GM19324 (cell line): ENCODE results near the gene PRR20D.
"Not testable (repeated sequence)": the region's sequence is repeated elsewhere in the genome, so short reads cannot be mapped to it uniquely, and the experiment has no call there.

ENCODE experiments used
- ATAC-seq: cut with Tn5 transposase; IDR thresholded peaks from one replicate; pipeline ENCODE4 v1.9.1; 2021; ENCODE audit warnings: mild to moderate bottlenecking, moderate library complexity; ENCODE audit not compliant: unreplicated experiment, low FRiP score

The PRR20D gene

DNA sequence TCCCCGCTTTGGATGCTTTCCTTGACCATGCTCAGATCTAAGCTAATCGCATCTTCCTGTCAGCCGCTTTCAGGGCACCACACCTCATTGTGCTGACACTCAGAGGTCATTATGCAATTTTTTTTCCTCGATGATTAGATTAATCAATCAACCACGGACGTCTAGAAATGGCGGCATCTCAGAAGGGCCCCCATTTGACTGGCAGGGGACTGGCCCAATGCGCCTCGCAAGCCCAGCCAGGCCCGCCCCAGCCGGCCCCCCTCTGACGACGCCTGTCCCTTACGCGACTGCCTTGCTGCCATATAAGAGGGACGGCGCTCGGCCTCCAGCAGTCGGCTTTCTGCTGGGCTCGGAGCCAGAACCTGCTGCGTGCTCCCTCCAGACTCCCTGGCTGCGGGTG lies at the start of gene PRR20D:
PRR20D (plus strand) TSS at position 301 of the 400 bp plus-strand sequence. CDS start 387 bp downstream, outside the sequence.
- ATAC-seq, result not testable (repeated sequence)

DNA sequence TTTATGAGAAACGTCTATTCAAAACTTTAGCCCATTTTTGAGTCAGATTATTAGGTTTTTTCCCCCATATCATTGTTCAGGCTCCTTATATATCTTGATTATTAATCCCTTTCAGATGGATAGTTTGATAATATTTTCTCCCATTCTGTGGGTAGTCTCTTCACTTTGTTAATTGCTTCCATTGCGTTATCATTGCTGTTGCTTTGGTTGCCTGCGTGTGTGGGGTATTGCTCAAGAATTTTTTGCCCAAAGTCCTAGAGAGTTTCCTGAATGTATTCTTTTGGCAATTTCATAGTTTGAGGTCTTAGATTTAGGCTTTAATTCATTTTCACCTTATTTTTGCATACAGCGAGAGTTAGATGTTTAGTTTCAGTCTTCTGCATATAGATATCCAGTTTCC lies 45.5 kb upstream of the PRR20D start:
- no peak for ATAC-seq

DNA sequence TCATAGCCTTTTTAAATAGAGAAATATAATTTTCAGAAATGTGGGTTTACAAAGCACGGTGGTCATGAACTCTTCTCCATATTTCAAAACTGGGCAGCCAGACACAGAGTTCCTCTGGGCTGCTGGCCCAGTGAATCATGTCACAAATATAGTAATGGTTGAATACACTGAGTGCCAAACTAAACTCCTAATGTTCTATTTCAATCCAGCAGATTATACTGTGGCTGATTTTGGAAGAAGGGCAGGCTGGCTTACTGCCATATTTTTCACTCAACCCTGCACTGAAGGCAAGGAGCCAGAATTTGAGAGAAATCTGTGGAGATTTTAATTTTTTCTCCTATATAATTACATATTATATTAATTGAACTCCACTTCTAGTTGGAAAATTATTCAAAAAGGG lies 36.8 kb upstream of the PRR20D start:
- no peak for ATAC-seq

DNA sequence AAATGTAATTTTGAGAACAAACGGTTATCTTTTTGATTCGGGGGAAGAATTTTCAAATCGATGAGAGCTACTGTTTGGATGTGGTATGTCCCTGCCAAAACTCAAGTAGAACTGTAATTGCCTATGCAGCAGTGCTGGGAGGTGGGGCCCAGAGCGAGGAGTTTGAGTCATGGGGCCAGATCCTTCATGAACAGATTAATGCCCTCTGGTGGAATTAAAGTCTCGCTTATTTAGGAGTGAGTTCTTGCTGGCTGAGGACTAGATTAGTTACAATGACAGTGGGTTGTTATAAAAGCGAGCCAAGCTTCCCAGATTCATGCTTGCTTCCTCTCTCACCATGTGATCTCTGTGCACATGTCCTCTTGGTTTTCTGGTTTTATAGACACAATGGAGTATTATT lies 31.5 kb upstream of the PRR20D start:
- ATAC-seq, result no peak

DNA sequence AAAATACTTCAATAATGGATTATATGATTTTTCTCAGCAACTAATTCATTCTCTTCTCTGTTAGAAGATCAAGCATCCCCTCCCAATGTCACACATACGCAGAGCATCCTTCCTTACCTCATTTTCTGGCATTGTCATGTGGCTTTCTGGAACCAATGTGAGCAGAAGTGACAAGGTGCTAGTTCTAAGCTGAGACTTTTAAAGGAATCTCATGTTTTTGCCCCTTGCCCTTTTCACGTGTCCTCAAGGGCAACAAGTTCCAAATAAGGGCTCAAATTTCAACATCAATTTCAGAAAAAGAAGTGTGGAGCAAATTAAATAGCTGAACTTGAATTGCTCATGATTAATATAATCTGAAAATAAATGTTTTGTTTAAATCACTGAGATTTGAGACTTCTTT lies 24.3 kb upstream of the PRR20D start:
- no peak for ATAC-seq

DNA sequence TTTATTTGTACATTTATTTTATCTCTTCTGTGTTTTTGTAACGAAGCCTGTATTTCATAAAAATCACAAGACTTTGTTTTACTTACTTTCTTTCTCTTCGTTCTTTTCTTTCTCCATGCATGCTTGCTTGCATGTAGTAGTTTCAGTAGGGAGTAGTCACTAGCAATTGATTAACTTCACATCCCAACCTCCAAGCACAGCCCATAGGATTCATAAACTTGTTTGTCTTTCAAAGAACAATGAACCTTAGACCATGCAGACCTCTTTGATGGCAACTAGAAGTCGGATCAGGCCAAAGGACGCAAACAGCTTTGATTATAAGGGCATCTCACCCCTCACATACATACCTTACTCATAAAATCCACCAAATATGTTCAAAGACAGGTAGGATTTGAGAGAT lies 22.8 kb upstream of the PRR20D start:
- ATAC-seq, result no peak

DNA sequence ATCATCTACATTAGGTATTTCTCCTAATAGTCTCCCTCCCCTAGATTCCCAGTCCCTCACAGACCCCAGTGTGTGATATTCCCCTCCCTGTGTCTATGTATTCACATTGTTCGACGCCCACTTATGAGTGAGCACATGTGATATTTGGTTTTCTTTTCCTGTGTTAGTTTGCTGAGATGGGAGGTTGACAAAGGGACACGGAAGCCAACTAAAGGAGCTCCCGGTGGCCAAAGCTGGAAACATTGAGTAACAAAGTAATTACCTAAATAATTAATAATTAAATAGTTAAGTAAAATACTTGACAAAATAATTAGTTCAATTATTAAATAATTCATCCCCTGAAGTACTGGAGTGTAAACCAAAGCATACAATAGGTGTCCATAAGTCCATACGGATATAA lies 21.4 kb upstream of the PRR20D start:
- ATAC-seq, result no peak

DNA sequence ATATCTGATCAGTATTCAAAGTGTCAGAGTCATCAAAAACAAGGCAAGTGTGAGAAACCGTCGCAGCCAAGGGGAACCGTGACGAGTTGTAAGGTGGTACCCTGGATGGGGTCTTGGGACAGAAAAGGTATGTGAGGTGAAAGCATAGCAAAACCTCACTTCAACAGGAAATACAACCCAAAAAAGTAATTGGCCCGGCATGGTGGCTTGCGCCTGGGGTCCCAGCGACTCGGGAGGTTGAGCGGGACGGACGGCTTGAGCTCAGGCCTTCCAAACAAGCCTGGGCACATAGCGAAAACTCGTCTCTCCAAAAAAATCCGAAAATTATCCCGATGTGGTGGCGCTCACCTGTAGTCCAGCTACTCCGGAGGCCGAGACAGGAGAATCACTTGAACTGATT lies 20.7 kb upstream of the PRR20D start:
- not testable (repeated sequence) for ATAC-seq

DNA sequence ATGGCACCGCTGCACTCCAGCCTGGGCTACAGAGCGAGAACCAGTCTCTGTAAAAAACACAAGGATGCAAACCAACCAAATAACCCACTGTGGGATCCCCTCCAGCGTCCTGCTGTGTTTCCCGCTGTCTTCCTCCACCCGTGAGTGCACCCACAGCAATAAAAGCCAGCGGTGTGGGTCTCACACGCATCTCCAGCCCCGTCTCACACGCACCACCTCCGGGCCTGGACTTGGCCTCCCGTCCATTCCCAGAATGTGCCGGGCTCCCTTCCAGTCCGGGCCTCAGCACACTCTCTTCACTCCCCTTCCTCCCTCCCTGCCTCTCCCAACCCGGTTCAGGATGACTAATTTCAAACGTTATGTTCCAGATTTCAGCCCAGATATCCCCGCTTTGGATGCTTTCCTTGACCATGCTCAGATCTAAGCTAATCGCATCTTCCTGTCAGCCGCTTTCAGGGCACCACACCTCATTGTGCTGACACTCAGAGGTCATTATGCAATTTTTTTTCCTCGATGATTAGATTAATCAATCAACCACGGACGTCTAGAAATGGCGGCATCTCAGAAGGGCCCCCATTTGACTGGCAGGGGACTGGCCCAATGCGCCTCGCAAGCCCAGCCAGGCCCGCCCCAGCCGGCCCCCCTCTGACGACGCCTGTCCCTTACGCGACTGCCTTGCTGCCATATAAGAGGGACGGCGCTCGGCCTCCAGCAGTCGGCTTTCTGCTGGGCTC lies 20.0 kb upstream of the PRR20D start, which contains the start of gene PRR20A:
PRR20A (plus strand) TSS at position 684 of the 734 bp plus-strand sequence. CDS start 387 bp downstream, outside the sequence.
- ATAC-seq, result not testable (repeated sequence)

DNA sequence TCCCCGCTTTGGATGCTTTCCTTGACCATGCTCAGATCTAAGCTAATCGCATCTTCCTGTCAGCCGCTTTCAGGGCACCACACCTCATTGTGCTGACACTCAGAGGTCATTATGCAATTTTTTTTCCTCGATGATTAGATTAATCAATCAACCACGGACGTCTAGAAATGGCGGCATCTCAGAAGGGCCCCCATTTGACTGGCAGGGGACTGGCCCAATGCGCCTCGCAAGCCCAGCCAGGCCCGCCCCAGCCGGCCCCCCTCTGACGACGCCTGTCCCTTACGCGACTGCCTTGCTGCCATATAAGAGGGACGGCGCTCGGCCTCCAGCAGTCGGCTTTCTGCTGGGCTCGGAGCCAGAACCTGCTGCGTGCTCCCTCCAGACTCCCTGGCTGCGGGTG lies 13.2 kb upstream of the PRR20D start, which contains the start of gene PRR20B:
PRR20B (plus strand) TSS at position 301 of the 400 bp plus-strand sequence. CDS start 387 bp downstream, outside the sequence.
- ATAC-seq, result not testable (repeated sequence)

DNA sequence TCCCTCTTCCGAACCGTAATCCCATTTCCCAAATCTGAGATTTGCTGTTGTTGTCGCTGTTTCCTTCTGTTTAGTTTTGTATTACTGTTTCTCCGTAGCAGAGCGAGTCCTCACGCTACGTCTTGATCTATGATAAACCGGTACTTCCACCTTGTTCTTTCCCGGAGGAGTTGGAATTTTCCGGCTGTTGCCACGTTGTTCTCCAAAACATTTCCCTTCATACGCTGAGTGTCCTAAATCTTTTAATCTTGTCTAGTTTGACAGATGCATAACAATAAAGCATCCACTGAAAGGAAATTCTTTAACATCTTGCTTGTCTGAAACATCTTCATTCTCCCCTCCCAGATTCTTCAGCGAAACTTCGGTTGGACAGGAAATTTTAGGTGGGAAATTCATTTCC lies 12.3 kb upstream of the PRR20D start:
- ATAC-seq, result not testable (repeated sequence)

DNA sequence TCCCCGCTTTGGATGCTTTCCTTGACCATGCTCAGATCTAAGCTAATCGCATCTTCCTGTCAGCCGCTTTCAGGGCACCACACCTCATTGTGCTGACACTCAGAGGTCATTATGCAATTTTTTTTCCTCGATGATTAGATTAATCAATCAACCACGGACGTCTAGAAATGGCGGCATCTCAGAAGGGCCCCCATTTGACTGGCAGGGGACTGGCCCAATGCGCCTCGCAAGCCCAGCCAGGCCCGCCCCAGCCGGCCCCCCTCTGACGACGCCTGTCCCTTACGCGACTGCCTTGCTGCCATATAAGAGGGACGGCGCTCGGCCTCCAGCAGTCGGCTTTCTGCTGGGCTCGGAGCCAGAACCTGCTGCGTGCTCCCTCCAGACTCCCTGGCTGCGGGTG lies 6.7 kb upstream of the PRR20D start, which contains the start of gene PRR20C:
PRR20C (plus strand) TSS at position 301 of the 400 bp plus-strand sequence. CDS start 387 bp downstream, outside the sequence.
- ATAC-seq, result not testable (repeated sequence)

DNA sequence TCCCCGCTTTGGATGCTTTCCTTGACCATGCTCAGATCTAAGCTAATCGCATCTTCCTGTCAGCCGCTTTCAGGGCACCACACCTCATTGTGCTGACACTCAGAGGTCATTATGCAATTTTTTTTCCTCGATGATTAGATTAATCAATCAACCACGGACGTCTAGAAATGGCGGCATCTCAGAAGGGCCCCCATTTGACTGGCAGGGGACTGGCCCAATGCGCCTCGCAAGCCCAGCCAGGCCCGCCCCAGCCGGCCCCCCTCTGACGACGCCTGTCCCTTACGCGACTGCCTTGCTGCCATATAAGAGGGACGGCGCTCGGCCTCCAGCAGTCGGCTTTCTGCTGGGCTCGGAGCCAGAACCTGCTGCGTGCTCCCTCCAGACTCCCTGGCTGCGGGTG lies 6.5 kb downstream of the PRR20D start, which contains the start of gene PRR20E:
PRR20E (plus strand) TSS at position 301 of the 400 bp plus-strand sequence. CDS start 387 bp downstream, outside the sequence.
- not testable (repeated sequence) for ATAC-seq

DNA sequence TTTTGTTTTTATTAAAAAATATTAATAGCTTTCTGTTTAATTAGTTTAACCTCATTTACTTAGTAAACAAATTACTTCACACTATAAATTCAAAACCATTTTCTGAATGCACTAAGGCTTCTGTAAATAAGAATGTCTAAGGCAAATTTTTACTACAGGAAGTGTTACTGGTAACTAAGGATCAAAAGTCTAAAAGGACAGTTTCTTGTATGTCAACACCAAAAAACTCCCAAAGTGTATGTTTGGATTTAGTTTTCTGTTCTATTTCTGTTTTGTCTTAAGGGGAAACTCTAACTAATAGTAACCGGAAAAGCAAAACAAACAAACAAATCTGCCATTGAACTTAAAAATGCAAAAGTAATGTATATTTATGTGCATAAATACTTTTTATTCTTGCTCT lies 31.2 kb downstream of the PRR20D start:
- no peak for ATAC-seq

DNA sequence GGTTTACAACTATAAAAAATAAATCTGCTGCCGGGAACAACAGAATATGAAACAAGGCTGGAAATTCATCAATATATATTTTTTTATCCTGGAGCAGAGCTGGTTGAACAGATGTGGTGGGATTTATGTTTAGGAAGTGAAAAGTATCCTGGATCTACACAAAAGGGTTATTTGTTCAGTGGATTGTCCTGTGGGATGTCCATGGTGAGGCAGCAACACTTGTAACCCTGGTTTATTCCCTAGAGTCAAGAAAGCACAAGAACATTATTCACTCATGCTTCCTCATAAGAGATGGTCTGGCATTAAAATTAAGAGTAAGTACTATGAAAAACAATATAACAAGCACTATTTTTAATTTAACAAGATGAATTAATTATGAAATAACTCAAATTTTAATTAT lies 52.6 kb downstream of the PRR20D start:
- no peak for ATAC-seq
